ENCODE measurements around the gene PDS5A.
"Not testable (repeated sequence)": the region's sequence is repeated elsewhere in the genome, so short reads cannot be mapped to it uniquely, and the experiment has no call there.

The PDS5A gene, protein sequence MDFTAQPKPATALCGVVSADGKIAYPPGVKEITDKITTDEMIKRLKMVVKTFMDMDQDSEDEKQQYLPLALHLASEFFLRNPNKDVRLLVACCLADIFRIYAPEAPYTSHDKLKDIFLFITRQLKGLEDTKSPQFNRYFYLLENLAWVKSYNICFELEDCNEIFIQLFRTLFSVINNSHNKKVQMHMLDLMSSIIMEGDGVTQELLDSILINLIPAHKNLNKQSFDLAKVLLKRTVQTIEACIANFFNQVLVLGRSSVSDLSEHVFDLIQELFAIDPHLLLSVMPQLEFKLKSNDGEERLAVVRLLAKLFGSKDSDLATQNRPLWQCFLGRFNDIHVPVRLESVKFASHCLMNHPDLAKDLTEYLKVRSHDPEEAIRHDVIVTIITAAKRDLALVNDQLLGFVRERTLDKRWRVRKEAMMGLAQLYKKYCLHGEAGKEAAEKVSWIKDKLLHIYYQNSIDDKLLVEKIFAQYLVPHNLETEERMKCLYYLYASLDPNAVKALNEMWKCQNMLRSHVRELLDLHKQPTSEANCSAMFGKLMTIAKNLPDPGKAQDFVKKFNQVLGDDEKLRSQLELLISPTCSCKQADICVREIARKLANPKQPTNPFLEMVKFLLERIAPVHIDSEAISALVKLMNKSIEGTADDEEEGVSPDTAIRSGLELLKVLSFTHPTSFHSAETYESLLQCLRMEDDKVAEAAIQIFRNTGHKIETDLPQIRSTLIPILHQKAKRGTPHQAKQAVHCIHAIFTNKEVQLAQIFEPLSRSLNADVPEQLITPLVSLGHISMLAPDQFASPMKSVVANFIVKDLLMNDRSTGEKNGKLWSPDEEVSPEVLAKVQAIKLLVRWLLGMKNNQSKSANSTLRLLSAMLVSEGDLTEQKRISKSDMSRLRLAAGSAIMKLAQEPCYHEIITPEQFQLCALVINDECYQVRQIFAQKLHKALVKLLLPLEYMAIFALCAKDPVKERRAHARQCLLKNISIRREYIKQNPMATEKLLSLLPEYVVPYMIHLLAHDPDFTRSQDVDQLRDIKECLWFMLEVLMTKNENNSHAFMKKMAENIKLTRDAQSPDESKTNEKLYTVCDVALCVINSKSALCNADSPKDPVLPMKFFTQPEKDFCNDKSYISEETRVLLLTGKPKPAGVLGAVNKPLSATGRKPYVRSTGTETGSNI (N-terminal part only)

DNA sequence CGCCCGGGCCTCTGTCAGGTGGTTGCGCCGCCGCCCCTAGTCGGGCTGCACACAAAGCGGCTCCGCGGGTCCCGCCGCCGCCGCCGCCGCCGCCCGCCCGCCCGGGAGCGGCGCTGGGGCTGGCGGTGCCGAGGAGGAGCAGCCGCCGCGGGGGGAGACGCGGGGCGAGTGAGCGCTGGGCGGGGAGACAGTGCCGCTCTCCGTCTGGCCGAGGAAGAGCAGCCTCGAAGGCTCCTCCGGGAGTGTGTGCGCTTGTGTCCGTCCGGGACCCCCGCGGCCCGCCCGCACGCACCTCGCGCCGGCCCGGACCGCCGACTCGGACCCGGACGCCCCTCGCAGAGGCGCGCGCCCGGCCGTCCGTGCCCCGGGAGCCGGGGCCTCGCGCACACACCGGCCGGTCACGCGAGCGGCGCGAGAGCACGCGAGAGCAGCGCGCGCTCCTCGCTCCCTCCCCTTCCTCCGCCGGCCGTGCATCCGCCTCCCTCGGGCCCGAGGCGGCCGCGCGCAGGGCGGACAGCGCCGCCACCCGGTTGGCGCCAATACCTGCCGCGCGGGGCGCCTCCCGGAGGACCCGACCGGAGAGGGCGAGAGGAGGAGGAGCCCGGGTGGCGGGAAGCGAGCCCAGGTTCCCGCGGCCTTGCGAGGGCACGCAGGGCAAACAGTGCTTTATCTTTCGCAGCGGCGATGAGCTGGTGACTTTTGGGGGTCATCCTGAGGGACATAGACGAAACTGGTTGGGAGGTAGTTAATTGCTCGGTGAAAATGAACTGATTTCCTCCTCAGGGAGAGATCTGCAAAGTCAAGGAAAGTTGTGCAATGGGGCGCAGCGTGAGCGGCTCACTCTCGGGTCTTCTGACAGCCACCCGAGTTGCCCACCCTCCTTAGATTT is at the start of gene PDS5A:
Gene PDS5A (minus strand): TSS at position 423 of the 889 bp plus-strand sequence. CDS start 1,334 bp downstream, outside the sequence.
- DNase-seq, result peak; percentile 92

DNA sequence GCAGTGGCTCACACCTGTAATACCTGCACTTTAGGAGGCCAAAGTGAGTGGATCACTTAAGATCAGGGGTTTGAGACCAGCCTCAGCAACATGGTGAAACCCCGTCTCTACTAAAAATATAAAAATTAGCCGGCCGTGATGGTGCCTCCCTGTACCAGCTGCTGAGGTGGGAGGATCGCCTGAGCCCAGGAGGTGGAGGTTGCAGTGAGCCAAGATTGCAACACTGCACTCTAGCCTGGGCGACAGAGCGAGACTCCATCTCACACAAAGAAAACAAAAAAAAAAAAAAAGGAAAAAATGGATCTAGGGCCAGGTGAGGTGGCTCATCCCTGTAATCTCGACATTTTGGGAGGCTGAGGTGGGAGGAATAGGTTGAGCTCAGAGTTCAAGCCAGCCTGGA is 46.3 kb upstream of the PDS5A start:
- not testable (repeated sequence) for DNase-seq

DNA sequence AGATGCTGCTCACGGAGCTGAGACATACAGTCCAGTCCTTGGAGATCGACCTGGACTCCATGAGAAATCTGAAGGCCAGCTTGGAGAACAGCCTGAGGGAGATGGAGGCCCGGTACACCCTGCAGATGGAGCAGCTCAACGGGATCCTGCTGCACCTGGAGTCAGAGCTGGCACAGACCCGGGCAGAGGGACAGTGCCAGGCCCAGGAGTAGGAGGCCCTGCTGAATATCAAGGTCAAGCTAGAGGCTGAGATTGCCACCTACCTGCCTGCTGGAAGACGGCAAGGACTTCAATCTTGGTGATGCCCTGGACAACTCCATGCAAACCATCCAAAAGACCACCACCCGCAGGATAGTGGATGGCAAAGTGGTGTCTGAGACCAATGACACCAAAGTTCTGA is 43.4 kb upstream of the PDS5A start:
- not testable (repeated sequence) for DNase-seq

DNA sequence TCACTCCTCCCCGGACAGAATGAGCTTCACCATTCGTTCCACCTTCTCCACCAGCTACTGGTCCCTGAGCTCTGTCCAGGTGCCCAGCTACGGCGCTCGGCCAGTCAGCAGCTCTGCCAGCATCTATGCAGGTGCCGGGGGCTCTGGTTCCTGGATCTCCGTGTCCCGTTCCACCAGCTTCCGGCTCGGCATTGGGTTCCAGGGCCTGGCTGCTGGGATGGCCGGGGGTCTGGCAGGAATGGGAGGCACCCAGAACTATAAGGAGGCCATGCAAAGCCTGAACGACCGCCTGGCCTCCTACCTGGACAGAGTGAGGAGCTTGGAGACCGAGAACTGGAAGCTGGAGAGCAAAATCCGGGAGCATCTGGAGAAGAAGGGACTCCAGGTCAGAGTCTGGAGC is 42.5 kb upstream of the PDS5A start:
- no peak for DNase-seq

DNA sequence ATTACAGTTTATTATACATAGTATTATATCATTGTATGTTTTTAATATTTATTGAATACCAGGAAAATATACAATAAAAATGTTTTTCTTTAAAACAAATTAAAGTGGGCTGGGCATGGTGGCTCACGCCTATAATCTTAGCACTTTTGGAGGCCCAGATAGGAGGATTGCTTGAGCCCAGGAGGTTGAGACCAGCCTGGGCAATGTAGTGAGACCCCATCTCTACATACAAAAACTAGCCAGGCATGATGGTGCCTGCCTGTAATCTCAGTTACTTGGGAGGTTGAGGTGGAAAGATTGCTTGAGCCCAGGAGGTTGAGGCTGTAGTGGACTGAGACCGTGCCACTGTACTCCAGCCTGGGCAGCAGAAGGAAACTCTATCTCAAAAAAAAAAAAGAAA is 38.3 kb upstream of the PDS5A start:
- DNase-seq, result no peak

DNA sequence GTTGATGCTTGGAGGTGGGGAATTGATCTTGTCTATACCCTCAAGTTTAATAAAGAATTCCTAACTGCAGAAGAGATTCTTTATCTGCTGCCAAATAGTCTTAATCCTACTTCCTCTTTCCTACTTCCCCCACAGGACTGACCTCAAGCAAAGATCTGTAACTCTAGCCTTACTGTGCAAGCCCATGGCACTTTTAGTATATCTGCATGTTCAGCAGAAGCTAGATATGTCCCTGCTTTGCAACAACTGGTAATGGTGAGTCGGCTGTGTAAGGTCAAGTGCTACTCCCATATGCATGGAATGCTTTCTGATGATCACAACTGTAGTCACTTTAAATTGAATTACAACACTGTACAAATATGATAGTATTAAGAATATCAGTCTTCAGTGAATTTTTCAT is 26.3 kb upstream of the PDS5A start:
- no peak for DNase-seq

DNA sequence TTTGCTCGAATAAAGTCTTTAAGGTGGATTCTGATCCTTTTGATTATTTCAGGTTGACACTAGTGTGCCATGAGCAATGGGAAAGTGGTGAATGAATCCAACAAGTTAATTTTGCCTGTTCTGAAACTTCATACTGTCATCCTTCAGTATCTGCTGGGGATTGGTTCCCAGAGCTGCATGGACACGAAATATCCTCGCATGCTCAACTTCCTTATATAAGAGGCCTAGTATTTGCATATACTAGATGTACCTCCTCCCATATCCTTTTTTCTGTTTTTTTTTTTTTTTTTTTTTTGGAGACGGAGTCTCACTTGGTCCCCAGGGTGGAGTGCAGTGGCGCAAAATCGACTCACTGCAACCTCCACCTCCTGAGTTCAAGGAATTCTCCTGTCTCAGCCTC is 23.0 kb upstream of the PDS5A start:
- no peak for DNase-seq

DNA sequence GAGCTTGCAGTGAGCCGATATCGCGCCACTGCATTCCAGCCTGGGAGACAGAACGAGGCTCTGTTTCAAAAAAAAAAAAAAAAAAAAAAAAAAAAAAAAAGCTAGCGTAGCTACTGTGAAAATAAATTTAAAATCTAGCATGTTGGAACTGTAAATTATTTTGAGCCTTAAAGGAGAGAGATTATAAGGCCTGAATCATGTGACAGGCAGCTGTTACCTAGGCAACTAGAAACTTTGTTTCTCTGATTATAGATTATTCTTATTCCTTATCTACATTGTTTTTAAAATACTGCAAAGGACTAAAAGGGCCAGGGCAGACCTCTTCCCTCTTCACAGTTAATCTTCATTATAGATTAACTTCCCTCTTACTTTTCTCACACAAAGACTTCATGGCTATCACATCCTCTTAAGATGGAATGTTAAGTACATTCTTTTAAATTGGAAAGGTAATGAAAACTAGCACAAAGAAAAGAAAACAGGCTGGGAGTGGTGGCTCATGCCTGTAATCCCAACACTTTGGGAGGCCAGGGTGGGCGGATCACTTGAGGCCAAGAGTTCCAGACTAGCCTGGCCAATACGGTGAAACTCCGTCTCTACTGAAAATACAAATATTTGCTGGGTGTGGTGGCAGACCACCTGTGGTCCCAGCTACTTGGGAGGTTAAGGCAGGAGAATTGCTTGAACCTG is 21.1 kb upstream of the PDS5A start:
- no peak for DNase-seq

DNA sequence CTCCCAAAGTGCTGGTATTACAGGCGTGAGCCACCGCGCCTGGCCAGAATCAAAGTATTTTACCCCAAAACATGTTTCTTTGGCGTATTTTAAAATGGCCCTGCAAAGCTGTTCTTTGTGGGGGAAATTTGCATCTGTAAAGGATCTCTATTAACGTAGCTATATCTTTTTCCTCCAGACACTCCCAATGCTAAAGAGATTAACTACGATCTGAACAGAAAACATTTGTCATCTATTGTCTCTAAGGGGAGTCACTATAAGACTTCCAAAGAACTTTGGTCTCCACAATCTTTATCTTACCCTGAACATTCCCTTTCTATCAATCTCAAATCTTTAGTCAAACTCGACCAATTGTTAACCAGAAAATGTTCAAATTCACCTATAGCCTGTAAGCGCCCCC is 19.1 kb upstream of the PDS5A start:
- DNase-seq, result no peak

DNA sequence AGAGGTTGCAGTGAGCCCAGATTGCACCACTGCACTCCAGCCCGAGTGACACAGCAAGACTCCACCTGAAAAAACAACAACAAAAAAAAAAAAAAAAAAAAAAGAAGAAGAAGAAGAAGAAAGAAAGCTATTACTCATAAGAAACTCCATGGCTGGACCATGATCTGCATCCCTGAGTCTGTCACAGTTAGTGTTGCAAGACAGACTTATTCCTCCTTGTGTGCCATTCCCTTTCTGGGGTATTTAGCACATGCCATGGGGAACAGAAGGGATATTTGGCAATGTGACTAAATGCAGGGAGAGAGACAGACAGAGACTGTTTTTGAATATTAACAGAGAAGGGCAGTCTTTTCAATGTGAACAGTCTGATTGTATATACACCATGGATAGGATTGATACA is 16.7 kb upstream of the PDS5A start:
- no peak for DNase-seq

DNA sequence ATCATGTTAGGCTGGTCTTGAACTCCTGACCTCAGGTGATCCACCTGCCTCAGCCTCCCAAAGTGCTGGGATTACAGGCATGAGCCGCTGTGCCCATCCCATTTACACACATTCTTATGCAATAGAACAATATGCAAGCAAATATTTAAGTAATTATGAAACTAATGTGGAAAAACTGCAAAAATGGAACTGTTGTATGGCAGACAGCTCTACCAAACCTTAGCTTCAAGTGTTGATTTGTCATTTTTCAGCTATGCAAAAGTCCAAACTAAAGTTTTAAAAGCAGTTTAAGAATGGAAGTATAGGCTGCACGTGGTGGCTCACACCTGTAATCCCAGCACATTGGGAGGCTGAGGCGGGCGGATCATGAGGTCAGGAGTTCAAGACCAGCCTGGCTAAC is 11.7 kb upstream of the PDS5A start:
- DNase-seq, result not testable (repeated sequence)

DNA sequence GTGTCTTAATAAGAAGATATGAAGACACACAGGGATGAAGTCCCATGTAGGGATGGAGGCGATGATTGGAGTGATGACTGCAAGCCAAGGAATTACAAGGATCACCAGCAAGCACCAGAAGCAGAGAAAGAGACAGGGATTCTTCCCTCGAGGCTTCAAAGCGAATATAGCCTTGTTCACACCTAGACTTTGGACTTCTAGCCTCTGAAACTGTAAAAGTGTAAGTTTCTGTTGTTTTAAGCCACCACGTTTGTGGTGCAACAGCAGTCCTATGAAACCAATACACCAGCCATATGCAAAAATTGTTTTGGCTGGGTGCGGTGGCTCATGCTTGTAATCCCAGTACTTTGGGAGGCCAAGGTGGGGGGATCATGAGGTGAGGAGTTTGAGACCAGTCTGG is 9.8 kb upstream of the PDS5A start:
- DNase-seq, result no peak

DNA sequence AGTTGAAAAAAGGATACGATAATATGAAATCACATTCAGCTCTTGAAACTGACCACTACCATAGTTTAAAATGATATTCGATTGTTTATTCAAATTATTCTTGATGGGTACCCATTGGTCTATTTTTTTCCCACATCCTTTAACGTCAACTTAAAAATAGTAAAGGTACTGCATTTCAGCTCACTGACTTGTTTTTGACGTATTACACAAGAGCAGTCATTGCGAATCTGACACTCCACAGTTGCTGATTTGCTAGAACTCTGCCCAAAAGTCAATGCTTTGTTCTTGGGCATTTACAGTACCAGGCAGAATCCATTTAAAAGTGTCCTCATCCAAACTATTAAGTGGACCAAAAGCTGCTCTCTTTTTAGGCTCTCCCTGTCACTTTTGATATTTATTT is 1.2 kb upstream of the PDS5A start:
- DNase-seq, result no peak

DNA sequence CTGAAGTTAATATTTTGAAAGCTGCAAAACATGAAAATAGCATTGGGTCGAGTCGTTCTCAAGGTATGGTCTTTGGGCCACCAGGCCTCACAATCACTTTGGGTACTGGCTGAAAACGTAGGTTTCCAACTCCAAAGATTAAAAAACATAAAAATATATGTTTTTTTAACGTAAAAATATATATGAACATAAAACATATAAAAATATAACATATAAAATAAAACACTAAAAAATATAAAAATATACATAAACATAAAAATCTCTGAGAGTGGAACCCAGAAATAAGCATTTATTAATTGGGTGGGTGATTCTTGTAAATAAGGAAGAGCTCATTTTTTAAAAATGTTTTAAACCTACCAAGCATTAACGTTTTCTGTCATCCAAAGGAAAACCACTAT is 666 bp upstream of the PDS5A start:
- no peak for DNase-seq

DNA sequence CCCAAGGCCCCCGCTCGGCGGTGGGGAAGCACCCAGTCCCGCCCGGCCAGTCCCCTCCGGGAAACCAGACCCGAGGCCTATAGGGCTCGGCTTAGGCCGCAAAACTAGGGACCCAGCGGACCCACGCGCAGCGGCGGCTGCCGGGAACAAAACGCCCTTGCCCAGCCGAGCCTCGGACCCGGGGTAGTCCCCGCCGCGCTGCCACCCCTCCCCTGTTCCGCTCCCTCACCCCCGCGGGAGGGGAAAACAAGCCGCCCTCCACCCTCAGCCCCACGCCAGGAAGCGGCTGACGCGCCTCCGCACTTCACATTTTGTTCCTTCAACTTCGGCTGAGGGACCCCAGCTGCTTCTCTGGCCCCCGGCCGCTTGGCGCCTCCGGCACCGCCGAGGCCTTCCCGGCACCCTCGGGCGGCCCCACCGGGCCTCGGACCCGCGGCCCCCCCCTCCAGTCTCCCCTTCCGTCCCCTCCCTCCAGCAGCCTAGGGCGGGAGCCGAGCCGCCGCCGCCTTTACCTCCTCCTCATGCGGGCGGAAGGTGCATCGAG is 694 bp downstream of the PDS5A start:
- peak; percentile 75 for DNase-seq

DNA sequence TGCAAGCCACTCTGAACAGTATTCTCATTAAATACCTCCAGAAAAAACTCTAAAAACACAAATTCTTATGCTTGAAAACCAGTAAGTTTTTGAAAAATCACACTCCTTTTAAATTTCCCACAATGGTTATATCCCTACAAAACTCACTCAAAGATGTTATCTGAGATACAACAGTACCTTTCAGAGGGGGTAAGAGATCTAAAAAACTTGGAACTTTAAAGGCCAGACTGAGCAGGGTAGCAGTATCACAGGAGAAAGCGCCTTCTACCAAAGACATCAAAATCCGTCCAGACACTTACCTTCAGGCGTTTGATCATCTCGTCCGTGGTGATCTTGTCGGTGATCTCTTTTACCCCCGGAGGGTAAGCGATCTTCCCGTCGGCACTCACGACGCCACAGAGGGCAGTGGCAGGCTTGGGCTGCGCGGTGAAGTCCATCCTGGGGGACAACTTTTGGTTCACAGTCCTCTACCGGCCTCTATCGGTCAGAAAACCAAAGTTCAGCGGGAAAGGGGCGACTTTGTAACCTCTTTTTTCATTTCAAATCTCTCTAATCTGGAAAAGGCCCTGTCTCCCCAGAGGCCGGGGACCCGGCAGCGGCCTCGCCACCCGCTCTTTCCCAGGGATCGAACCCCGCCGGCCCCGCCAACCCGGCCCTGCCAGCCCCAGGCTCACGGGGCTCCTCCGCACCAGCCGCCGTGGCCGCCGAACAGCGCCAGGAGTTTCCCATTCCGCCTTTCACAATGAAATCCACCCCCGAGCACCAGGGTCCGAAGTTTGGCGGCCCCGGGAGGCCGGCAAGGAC is 1.4 kb downstream of the PDS5A start:
- DNase-seq, result peak; percentile 78

DNA sequence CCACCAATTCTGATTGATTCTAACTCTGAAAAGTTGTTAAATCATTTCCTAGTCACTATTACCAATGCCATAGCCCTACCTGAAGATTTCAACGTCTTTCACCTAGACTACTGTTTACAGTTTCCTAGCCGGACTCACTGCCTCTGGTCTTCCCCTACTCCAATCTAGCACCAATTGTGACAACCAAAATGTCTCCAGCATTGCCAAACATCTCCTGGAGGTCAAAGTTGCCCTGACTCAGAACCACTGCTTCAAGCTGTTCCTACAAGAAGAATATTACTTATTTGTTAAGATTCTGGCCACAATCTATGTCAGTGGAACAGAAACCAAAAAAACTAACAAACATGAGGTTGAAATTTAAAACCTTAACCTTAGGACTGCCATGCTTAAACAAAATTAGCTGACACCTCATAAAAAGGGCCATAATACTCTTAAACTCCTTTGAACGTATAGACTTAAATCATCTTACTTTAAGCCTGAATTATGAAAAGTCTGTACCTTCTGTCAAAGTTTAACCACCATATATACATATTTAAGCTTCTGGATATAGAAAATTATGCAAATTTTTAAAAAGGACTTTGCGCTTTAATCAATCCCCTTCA is 2.1 kb downstream of the PDS5A start:
- DNase-seq, result no peak

DNA sequence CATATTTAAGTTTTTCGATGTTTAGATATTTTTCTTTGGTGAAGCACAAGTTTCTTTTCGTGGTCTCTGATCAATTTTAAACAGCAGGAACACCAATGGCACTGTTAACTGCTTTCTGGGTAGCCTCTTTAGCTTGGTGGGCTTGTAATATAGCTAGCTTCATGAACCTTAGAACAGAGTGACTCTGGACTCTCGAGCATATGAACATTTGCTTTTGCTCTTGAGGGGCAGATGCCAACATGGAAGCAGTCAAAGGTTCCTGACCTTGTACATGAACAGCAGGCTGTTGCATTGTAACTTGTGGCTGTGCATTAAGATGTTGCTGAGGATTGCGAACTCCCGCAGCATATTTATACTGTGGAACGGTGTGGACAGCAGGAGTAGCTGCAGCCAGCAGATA is 4.7 kb downstream of the PDS5A start:
- not testable (repeated sequence) for DNase-seq

DNA sequence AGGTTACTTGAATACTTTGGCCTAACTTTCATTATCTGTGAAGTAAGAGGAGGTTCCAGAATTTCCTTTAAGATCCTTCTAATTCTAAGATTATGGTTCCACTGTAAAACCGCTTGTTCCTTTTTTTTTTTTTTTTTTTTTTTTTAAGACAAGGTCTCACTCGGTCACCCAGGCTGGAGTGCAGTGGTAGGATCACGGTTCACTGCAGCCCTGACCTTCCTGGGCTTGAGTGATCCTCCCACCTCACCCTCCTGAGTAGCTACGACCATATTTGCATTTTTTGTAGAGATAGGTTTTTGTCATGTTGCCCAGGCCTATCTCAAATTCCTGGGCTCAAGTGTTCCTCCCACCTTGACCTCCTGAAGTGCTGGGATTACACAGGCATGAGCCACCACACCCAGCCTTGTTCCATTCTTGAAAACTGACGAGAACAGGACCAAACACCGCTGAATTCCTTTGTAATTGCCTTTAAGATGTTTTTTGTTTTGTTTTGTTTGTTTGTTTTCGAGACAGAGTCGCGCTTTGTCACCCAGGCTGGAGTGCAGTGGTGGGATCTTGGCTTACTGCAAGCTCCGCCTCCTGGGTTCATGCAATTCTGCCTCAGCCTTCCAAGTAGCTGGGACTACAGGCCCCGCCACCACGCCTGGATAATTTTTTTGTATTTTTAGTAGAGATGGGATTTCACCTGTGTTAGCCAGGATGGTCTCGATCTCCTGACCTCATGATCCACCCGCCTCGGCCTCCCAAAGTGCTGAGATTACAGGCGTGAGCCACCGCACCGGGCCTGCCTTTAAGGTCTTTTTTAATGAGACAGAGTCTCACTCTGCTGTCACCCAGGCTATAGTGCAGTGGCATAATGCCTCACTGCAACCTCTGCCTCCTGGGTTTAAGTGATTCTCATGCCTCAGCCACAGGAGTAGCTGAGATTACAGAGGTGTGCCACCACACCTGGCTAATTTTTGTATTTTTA is 6.8 kb downstream of the PDS5A start:
- no peak for DNase-seq
